OCI-LY7 (cell line): Measurements from ENCODE around the gene CCNI.

Source experiments
- EZH2phosphoT487 ChIP-seq: fragments of 200-600 bp; sonication (generic); IDR thresholded peaks from 2 replicates; pipeline ENCODE4 v1.6.1; 2018; ENCODE audit warnings: low read depth, borderline replicate concordance, mild to moderate bottlenecking, mixed run types, antibody characterized with exemption, low read length, moderate library complexity, mixed read lengths
- TF ChIP-seq, protein P1 (sequence below): fragments of 200-600 bp; sonication (generic); conservative IDR thresholded peaks from 2 replicates; pipeline ENCODE4 v1.5.1; 2014; ENCODE audit warnings: mild to moderate bottlenecking, antibody characterized with exemption, low read length, moderate library complexity, mixed read lengths

DNA sequence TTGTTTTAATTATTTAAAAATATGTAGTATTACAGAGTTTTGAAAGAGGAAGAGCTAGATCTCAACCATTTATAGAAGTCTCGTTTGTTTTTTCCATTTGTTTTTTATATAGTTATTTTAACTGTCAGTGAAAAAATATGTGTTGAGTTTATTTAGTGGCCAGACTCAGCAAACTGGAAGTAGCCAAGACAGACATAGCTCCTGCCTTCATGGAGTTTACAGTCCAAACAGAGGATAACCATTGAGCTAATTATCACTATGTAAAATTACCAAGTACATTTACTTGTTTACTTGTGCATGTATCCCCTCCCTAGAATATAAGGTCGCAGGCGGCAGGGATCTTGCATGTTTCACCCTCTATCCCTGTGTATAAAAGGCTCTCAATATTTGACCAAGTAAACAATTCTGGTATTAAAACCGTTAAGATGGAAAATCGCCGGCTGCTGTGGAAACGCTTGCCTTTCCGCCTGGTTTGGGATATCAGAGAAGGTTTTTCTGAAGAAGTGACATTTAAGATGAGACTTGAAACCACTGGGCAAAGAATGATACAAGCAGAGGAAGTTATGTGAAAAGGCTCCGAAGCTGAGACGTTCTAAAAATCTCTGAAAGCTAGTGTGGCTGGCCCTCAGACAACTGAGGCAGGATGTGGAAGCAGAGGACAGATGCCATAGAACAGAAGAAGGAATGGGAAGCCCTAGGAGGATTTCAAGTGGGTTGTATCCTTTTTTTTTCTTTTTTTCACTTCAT lies 1.3 kb upstream of the CCNI start:
- TF ChIP-seq, protein P1, sequence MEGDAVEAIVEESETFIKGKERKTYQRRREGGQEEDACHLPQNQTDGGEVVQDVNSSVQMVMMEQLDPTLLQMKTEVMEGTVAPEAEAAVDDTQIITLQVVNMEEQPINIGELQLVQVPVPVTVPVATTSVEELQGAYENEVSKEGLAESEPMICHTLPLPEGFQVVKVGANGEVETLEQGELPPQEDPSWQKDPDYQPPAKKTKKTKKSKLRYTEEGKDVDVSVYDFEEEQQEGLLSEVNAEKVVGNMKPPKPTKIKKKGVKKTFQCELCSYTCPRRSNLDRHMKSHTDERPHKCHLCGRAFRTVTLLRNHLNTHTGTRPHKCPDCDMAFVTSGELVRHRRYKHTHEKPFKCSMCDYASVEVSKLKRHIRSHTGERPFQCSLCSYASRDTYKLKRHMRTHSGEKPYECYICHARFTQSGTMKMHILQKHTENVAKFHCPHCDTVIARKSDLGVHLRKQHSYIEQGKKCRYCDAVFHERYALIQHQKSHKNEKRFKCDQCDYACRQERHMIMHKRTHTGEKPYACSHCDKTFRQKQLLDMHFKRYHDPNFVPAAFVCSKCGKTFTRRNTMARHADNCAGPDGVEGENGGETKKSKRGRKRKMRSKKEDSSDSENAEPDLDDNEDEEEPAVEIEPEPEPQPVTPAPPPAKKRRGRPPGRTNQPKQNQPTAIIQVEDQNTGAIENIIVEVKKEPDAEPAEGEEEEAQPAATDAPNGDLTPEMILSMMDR: no peak
- TF ChIP-seq EZH2phosphoT487: no peak
